Breast epithelium (tissue), 4 donors: ENCODE results near the gene GATB. TPM values are rescaled to one million over a fixed set of nuclear protein-coding genes. Genes with fewer than 3 reads are reported as not detected.

Experiments
- DNase-seq, 2 donors: peaks; one replicate each; pipeline ENCODE4 v3.0.0-alpha.2; 2019; ENCODE audit warnings: low spot score in 2 of 2
- H3K27ac ChIP-seq, 2 donors: fragments of 200-600 bp; sonication (generic) in 1 of 2; one replicate each; pipeline ENCODE4 v1.5.1; 2016 to 2019; ENCODE audit warnings: mild to moderate bottlenecking in 1 of 2
- H3K27me3 ChIP-seq, 2 donors: fragments of 200-600 bp; sonication (generic) in 1 of 2; one replicate each; pipeline versions ENCODE4 v1.5.1 to v1.6.0; 2017 to 2019; ENCODE audit warnings: control low read depth in 1 of 2, mild to moderate bottlenecking in 1 of 2
- H3K36me3 ChIP-seq: fragments of 200-600 bp; one replicate; pipeline ENCODE4 v1.5.1; 2019
- H3K4me1 ChIP-seq, 2 donors: fragments of 200-600 bp; sonication (generic); one replicate each; pipeline ENCODE4 v1.5.1; 2016 to 2019; ENCODE audit warnings: control low read depth in 1 of 2
- H3K4me3 ChIP-seq, 3 donors: fragments of 200-600 bp; sonication (generic); 1 replicate in 2 of 3; 2 replicates in 1 of 3; pipeline ENCODE4 v1.5.1; 2016 to 2019; ENCODE audit warnings: mild to moderate bottlenecking in 3 of 3, moderate library complexity in 2 of 3
- H3K9me3 ChIP-seq, 2 donors: fragments of 200-600 bp; sonication (generic) in 1 of 2; one replicate each; pipeline ENCODE4 v1.5.1; 2016 to 2019; ENCODE audit warnings: control low read depth in 1 of 2
- POLR2A ChIP-seq: fragments of 450-650 bp; IDR thresholded peaks from one replicate; pipeline ENCODE4 v1.6.1; 2016; ENCODE audit warnings: antibody characterized with exemption, mild to moderate bottlenecking, moderate library complexity
- POLR2AphosphoS5 ChIP-seq, 3 donors: sonication (generic); formaldehyde crosslinking; IDR thresholded peaks; one replicate each; pipeline ENCODE4 v1.6.1; 2017; ENCODE audit warnings: antibody characterized with exemption in 3 of 3
- intact Hi-C: fragments of 100-400 bp; cut with DNase I; formaldehyde crosslinking; loops from one replicate; pipeline ENCODE4 v1.15.1; 2023; ENCODE audit warnings: low total_unique reads
- total RNA-seq, 3 donors: library from RNA; depleted of rRNA; stranded (reverse); fragments of >200 nt; gene quantifications; one replicate each; pipeline ENCODE4 v1.1.0, GENCODE V29; 2016
- TF ChIP-seq, protein P1 (sequence below), 3 donors: fragments of 450-650 bp; IDR thresholded peaks; one replicate each; pipeline ENCODE4 v1.5.1; 2016 to 2017; ENCODE audit warnings: antibody characterized with exemption in 3 of 3, mild to moderate bottlenecking in 3 of 3, moderate library complexity in 3 of 3

Gene GATB
- total RNA-seq, 3 donors from 2014 or later = 12.8 to 26.6 (median 20.6) TPM

DNA sequence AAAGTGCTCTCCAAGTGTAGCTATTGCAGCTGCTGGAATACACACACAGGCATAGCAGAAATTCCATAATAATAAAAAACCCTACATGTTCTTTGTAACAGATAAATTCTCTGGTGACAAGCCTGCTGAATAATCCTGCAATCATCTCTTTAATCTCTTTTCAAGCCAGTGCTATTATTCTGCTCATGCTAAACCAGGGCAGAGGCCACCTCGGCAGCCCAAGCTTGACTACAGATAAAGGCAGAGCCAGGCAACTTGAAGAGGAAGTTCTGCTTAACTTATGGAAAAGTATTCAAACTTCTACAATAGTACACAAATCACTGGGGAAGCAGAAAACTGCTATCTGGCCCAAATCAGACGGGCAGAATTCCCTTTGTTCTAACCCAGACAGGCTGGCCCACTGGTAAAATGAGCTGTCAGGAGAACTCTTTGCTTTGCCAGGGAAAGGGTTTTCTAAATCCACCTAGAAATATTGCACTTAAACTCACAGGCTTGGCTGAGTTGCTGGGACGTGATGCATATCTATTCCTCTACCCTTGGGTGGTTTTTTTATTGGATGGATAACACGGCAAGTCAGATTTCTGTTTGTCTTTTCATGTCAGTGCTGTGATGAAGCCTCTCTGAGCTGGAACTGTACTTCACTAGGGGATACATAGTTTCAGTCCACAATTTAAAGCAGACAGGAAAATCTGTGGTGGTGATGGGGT lies 70.5 kb downstream of the GATB start:
- H3K27me3 ChIP-seq = no peaks in the 10 kb centered on the region
- DNase-seq = no peak
- intact Hi-C loops = no loop called here
- H3K4me1 ChIP-seq = no peaks in the 10 kb centered on the region
- H3K27ac ChIP-seq = peak overlapping the region in 1 of 2 donors; percentile 23
- H3K9me3 ChIP-seq = no peaks in the 10 kb centered on the region
- no peak overlapping the region for H3K4me3 ChIP-seq
- TF ChIP-seq POLR2AphosphoS5 (IDR thresholded peaks at IDR 0.05) (no peak), POLR2A (no peak)
- TF ChIP-seq, protein P1, sequence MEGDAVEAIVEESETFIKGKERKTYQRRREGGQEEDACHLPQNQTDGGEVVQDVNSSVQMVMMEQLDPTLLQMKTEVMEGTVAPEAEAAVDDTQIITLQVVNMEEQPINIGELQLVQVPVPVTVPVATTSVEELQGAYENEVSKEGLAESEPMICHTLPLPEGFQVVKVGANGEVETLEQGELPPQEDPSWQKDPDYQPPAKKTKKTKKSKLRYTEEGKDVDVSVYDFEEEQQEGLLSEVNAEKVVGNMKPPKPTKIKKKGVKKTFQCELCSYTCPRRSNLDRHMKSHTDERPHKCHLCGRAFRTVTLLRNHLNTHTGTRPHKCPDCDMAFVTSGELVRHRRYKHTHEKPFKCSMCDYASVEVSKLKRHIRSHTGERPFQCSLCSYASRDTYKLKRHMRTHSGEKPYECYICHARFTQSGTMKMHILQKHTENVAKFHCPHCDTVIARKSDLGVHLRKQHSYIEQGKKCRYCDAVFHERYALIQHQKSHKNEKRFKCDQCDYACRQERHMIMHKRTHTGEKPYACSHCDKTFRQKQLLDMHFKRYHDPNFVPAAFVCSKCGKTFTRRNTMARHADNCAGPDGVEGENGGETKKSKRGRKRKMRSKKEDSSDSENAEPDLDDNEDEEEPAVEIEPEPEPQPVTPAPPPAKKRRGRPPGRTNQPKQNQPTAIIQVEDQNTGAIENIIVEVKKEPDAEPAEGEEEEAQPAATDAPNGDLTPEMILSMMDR (IDR thresholded peaks at IDR 0.05) = no peak
- H3K36me3 ChIP-seq = no peaks in the 10 kb centered on the region

GRCh38 chr4:151689211-151689991 lies 71.4 kb downstream of the GATB start:
- Histone ChIP-seq H3K36me3 (no peaks in the 10 kb centered on the region), H3K27ac (peak overlapping the region in 1 of 2 donors; percentile 32), H3K4me3 (no peak overlapping the region), H3K4me1 (no peaks in the 10 kb centered on the region), H3K27me3 (no peaks in the 10 kb centered on the region), H3K9me3 (no peaks in the 10 kb centered on the region)
- TF ChIP-seq, protein P1 (IDR thresholded peaks at IDR 0.05) = no peak
- no peak for TF ChIP-seq POLR2A
- TF ChIP-seq POLR2AphosphoS5 (IDR thresholded peaks at IDR 0.05) = no peak
- intact Hi-C loops = no loop called here
- DNase-seq = no peak

- H3K27me3 ChIP-seq = no peaks in the 10 kb centered on the region
- DNase-seq = no peak
- H3K27ac ChIP-seq = peak overlapping the region; percentile 32 to 59
- H3K36me3 ChIP-seq = no peaks in the 10 kb centered on the region
- intact Hi-C loops = no loop called here
- H3K4me1 ChIP-seq = no peaks in the 10 kb centered on the region
- no peak overlapping the region for H3K4me3 ChIP-seq
- H3K9me3 ChIP-seq = no peaks in the 10 kb centered on the region
- no peak for TF ChIP-seq POLR2A
- no peak for TF ChIP-seq POLR2AphosphoS5 (IDR thresholded peaks at IDR 0.05)
- TF ChIP-seq, protein P1 (IDR thresholded peaks at IDR 0.05) = no peak
These were observed 72.1 kb downstream of the GATB start for GRCh38 chr4:151688785-151689043.

DNA sequence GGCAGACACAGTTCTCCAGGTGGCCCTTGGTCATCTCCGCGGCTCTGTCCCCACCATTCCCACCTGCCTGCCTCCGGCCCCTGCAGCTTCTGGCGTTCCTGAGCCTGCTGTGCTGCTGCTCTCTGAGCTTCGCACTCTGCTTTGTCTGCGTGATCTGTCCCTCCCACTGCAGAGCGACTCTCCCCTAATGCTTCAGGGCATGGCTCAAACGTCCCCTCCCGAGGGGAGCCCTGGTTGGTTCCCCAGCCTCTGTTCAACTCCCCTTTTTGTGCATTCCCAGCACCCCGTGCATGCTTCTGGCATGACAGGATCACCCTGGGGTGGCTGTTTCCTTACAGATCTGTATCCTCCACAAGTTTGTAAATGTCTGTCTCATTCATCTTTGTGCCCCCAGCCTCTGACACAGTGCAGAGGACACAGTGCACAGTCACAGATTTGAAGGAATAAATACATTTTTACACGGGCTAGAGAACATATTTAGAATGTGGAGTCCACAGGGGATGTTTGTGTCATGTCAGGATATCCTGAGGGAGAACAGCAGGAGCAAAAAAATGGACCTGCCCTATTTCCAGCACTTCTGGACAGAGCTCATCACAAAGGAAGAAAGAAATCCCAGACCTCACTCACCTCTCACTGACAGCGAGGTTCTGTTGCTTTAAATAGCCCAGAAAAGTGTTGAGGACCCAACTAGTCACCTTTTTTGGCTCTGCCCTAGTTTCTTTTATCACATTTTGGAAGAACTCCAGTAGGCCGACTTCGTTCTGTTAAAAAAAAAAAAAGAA lies 72.6 kb downstream of the GATB start:
- Histone ChIP-seq H3K36me3 (no peaks in the 10 kb centered on the region), H3K4me3 (no peak overlapping the region), H3K27me3 (no peaks in the 10 kb centered on the region), H3K27ac (peak overlapping the region; percentile 59 to 63), H3K9me3 (no peaks in the 10 kb centered on the region), H3K4me1 (no peaks in the 10 kb centered on the region)
- TF ChIP-seq, protein P1 (IDR thresholded peaks at IDR 0.05) = no peak
- no peak for TF ChIP-seq POLR2A
- no peak for TF ChIP-seq POLR2AphosphoS5 (IDR thresholded peaks at IDR 0.05)
- DNase-seq = no peak
- intact Hi-C loops = no loop called here
